PC-3 (cell line): ENCODE results near the gene EID2.

ENCODE experiments used
- EZH2 ChIP-seq: fragments of 300-600 bp; sonication (generic); IDR thresholded peaks from one replicate; pipeline ENCODE4 v1.6.1; 2017; ENCODE audit warnings: antibody characterized with exemption, mild to moderate bottlenecking, low read length; ENCODE audit not compliant: unreplicated experiment
- EZH2phosphoT487 ChIP-seq: fragments of 300-600 bp; sonication (generic); IDR thresholded peaks from 2 replicates; pipeline ENCODE4 v1.6.1; 2018; ENCODE audit warnings: mild to moderate bottlenecking, antibody characterized with exemption, low read length, borderline replicate concordance
- TF ChIP-seq, protein P1 (sequence below): fragments of 300-600 bp; sonication (generic); conservative IDR thresholded peaks from 2 replicates; pipeline ENCODE4 v1.5.1; 2017; ENCODE audit warnings: antibody characterized with exemption, low read depth, mild to moderate bottlenecking, low read length

DNA sequence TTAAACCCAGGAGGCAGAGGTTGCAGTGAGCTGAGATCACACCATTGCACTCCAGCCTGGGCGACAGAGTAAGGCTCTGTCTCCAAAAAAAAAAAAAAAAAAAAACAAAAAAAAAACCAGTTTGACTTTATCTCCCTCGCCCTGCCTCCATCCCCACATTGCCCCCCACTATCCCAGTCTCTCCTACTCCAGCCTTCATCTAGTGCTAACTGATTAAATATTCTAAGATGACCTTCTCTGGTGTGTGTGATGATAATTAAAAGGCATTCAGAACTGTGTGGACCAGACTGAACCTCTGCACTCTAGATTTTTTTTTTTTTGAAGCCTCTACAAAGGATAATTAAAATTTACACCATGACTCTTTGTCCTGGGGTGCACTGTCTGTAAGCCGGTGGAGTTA lies 47.2 kb downstream of the EID2 start:
- TF ChIP-seq EZH2phosphoT487 (no peak), EZH2 (no peak)
- TF ChIP-seq, protein P1, sequence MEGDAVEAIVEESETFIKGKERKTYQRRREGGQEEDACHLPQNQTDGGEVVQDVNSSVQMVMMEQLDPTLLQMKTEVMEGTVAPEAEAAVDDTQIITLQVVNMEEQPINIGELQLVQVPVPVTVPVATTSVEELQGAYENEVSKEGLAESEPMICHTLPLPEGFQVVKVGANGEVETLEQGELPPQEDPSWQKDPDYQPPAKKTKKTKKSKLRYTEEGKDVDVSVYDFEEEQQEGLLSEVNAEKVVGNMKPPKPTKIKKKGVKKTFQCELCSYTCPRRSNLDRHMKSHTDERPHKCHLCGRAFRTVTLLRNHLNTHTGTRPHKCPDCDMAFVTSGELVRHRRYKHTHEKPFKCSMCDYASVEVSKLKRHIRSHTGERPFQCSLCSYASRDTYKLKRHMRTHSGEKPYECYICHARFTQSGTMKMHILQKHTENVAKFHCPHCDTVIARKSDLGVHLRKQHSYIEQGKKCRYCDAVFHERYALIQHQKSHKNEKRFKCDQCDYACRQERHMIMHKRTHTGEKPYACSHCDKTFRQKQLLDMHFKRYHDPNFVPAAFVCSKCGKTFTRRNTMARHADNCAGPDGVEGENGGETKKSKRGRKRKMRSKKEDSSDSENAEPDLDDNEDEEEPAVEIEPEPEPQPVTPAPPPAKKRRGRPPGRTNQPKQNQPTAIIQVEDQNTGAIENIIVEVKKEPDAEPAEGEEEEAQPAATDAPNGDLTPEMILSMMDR = no peak
